Occipital lobe (tissue), 2 donors: ENCODE results near the gene FABP3. TPM values are rescaled to one million over a fixed set of nuclear protein-coding genes. Genes with fewer than 3 reads are reported as not detected.

Experiments used
- DNase-seq: peaks from one replicate; lab custom pipeline; 2025; lab: John Stamatoyannopoulos, UW
- total RNA-seq: library from RNA; depleted of rRNA; stranded (reverse); fragments of >200 nt; gene quantifications from one replicate; pipeline ENCODE4 v1.2.3, GENCODE V29; 2014

The FABP3 gene
- total RNA-seq, 1 donor from 2014 or later: 93.1 TPM

GRCh38 chr1:31372751-31373055, 173 bp downstream of the FABP3 start:
- DNase-seq: no peak

GRCh38 chr1:31372051-31372450, 825 bp downstream of the FABP3 start:
- no peak for DNase-seq

GRCh38 chr1:31371121-31371959, 1.5 kb downstream of the FABP3 start:
- DNase-seq: peak; percentile 23

- no peak for DNase-seq
Observed at GRCh38 chr1:31370565-31370964, 2.3 kb downstream of the FABP3 start.

- no peak for DNase-seq
Observed at GRCh38 chr1:31370021-31370420, 2.9 kb downstream of the FABP3 start.

- DNase-seq: no peak
Observed at GRCh38 chr1:31368611-31369107, 4.2 kb downstream of the FABP3 start.

- no peak for DNase-seq
Observed at GRCh38 chr1:31366796-31367195, 6.1 kb downstream of the FABP3 start.

GRCh38 chr1:31364561-31365250, 8.2 kb downstream of the FABP3 start:
- no peak for DNase-seq

- no peak for DNase-seq
Observed at GRCh38 chr1:31362032-31362431, 10.8 kb downstream of the FABP3 start.

- DNase-seq: no peak
Observed at GRCh38 chr1:31361607-31362006, 11.3 kb downstream of the FABP3 start.

GRCh38 chr1:31356427-31356826, 16.4 kb downstream of the FABP3 start:
- no peak for DNase-seq

GRCh38 chr1:31354283-31354682, 18.6 kb downstream of the FABP3 start:
- no peak for DNase-seq

- DNase-seq: no peak
Observed at GRCh38 chr1:31348449-31348848, 24.4 kb downstream of the FABP3 start.

- DNase-seq: no peak
Observed at GRCh38 chr1:31346785-31347184, 26.1 kb downstream of the FABP3 start.

- DNase-seq: no peak
Observed at GRCh38 chr1:31345635-31346034, 27.2 kb downstream of the FABP3 start.

GRCh38 chr1:31344503-31344902, 28.4 kb downstream of the FABP3 start:
- no peak for DNase-seq

- no peak for DNase-seq
Observed at GRCh38 chr1:31336687-31337467, 36.0 kb downstream of the FABP3 start.

GRCh38 chr1:31335007-31335406, 37.9 kb downstream of the FABP3 start:
- no peak for DNase-seq

GRCh38 chr1:31327381-31327780, 45.5 kb downstream of the FABP3 start:
- DNase-seq: no peak

GRCh38 chr1:31326461-31326860, 46.4 kb downstream of the FABP3 start:
- no peak for DNase-seq

GRCh38 chr1:31324992-31325391, 47.9 kb downstream of the FABP3 start:
- no peak for DNase-seq

- DNase-seq: no peak
Observed at GRCh38 chr1:31324093-31324492, 48.8 kb downstream of the FABP3 start.
